Keratinocyte (primary cell): ENCODE measurements around the gene SLC17A2. TPM values are rescaled to one million over a fixed set of nuclear protein-coding genes. Genes with fewer than 3 reads are reported as not detected.

Experiments used
- DNase-seq: peaks from one replicate; pipeline ENCODE4 v3.0.0-alpha.2; 2011; ENCODE audit warnings: low read depth, missing footprints, low spot score
- FAIRE-seq: peaks from 2 replicates; lab custom pipeline; 2011; peaks lifted over from hg19 to GRCh38; lab: Jason Lieb, UNC
- H2AFZ ChIP-seq: 2 replicates; pipeline ENCODE4 v1.6.0; 2012; ENCODE audit warnings: low read length, control low read depth, inconsistent platforms; ENCODE audit not compliant: control insufficient read depth
- H3K27ac ChIP-seq: 2 replicates; pipeline ENCODE4 v1.5.1; 2011; ENCODE audit warnings: low read length; ENCODE audit not compliant: control insufficient read depth, insufficient read depth
- H3K27me3 ChIP-seq: 3 replicates; pipeline ENCODE4 v1.6.0; 2011; ENCODE audit warnings: low read length; ENCODE audit not compliant: control insufficient read depth, insufficient read depth; ENCODE audit errors: extremely low read depth
- H3K36me3 ChIP-seq, 2 experiments: 2 replicates in 1 of 2; 3 replicates in 1 of 2; pipeline ENCODE4 v1.5.1; 2011; ENCODE audit warnings: low read length in 2 of 2, mild to moderate bottlenecking in 1 of 2; ENCODE audit not compliant: control insufficient read depth in 2 of 2, insufficient read depth in 2 of 2; ENCODE audit errors: extremely low read depth in 1 of 2
- H3K4me1 ChIP-seq: 3 replicates; pipeline ENCODE4 v1.5.1; 2011; ENCODE audit warnings: low read length; ENCODE audit not compliant: control insufficient read depth, insufficient read depth; ENCODE audit errors: extremely low read depth
- H3K4me2 ChIP-seq: 3 replicates; pipeline ENCODE4 v1.6.0; 2011; ENCODE audit warnings: low read depth, low read length; ENCODE audit not compliant: control insufficient read depth, insufficient read depth; ENCODE audit errors: extremely low read depth
- H3K4me3 ChIP-seq, 3 experiments: fragments of 200-600 bp in 1 of 3; sonication (generic) in 1 of 3; 2 replicates in 2 of 3; 3 replicates in 1 of 3; pipeline ENCODE4 v1.5.1; 2011 to 2016; ENCODE audit warnings: low read length in 3 of 3, mild to moderate bottlenecking in 3 of 3, control low read depth in 2 of 3, inconsistent platforms in 1 of 3, low read depth in 1 of 3, mixed read lengths in 1 of 3, mixed run types in 1 of 3, moderate library complexity in 1 of 3; ENCODE audit not compliant: control insufficient read depth in 2 of 3, insufficient read depth in 2 of 3; ENCODE audit errors: extremely low read depth in 1 of 3
- H3K79me2 ChIP-seq: 2 replicates; pipeline ENCODE4 v1.6.0; 2012; ENCODE audit warnings: low read length; ENCODE audit not compliant: control insufficient read depth, insufficient read depth
- H3K9ac ChIP-seq: 3 replicates; pipeline ENCODE4 v1.6.0; 2011; ENCODE audit warnings: low read length; ENCODE audit not compliant: control insufficient read depth, insufficient read depth; ENCODE audit errors: extremely low read depth
- H3K9me1 ChIP-seq: 3 replicates; pipeline ENCODE4 v1.6.0; 2011; ENCODE audit warnings: low read length; ENCODE audit not compliant: control insufficient read depth, insufficient read depth; ENCODE audit errors: extremely low read depth
- H3K9me3 ChIP-seq: 2 replicates; pipeline ENCODE4 v1.5.1; 2012; ENCODE audit warnings: low read depth, low read length; ENCODE audit not compliant: control insufficient read depth
- H4K20me1 ChIP-seq: 3 replicates; pipeline ENCODE4 v1.6.0; 2011; ENCODE audit warnings: low read length; ENCODE audit not compliant: control insufficient read depth, insufficient read depth; ENCODE audit errors: extremely low read depth
- EZH2 ChIP-seq: IDR thresholded peaks from one replicate; pipeline ENCODE4 v1.6.1; 2012; ENCODE audit warnings: inconsistent platforms, mild to moderate bottlenecking, low read length, moderate library complexity
- dilution Hi-C: fragments of 300-500 bp; cut with MboI; formaldehyde crosslinking; loops from one replicate; pipeline ENCODE4 v1.7.0; 2020; ENCODE audit warnings: low sequenced_read_pairs; ENCODE audit not compliant: extremely low pct_ligation_motif_present
- polyA plus RNA-seq, 5 experiments: library from polyadenylated mRNA; depleted of rRNA in 3 of 5; stranded (reverse) in 3 of 5; stranded (forward) in 1 of 5; unstranded in 1 of 5; fragments of >200 nt; gene quantifications; 1 replicate in 1 of 5; 2 replicates in 3 of 5; 3 replicates in 1 of 5; pipeline versions ENCODE4 v1.2.1 to v1.2.3, GENCODE V29; 2011 to 2012; ENCODE audit warnings: missing spikeins in 2 of 5, low read depth in 1 of 5, low replicate concordance in 1 of 5
- TF ChIP-seq, protein P1 (sequence below), 3 experiments: IDR thresholded peaks in 1 of 3; conservative IDR thresholded peaks in 1 of 3; optimal IDR thresholded peaks in 1 of 3; 2 replicates in 2 of 3; 3 replicates in 1 of 3; pipeline versions ENCODE3 to v1.5.1; 2011; ENCODE audit warnings: low read length in 3 of 3, mild to moderate bottlenecking in 3 of 3, moderate library complexity in 2 of 3, control low read depth in 1 of 3, inconsistent platforms in 1 of 3; ENCODE audit not compliant: insufficient read depth in 2 of 3; ENCODE audit errors: extremely low read depth in 1 of 3

SLC17A2 gene
- polyA plus RNA-seq, 1 donor (not counting 4 experiments of a cell fraction or from before 2014, with no cell fraction given), result not detected

- Histone ChIP-seq H3K79me2 (no peaks in the 10 kb centered on the region), H3K27ac (no peak overlapping the region), H3K4me2 (no peak overlapping the region), H3K4me1 (no peaks in the 10 kb centered on the region), H3K27me3 (no peaks in the 10 kb centered on the region), H3K9me1 (no peaks in the 10 kb centered on the region), H4K20me1 (no peaks in the 10 kb centered on the region), H3K36me3 (no peaks in the 10 kb centered on the region), H2AFZ (no peak overlapping the region), H3K9ac (no peak overlapping the region), H3K4me3 (no peak overlapping the region), H3K9me3 (no peaks in the 10 kb centered on the region)
- dilution Hi-C loops, result no loop called here
- DNase-seq (no peak), FAIRE-seq (no peak)
- TF ChIP-seq, protein P1, sequence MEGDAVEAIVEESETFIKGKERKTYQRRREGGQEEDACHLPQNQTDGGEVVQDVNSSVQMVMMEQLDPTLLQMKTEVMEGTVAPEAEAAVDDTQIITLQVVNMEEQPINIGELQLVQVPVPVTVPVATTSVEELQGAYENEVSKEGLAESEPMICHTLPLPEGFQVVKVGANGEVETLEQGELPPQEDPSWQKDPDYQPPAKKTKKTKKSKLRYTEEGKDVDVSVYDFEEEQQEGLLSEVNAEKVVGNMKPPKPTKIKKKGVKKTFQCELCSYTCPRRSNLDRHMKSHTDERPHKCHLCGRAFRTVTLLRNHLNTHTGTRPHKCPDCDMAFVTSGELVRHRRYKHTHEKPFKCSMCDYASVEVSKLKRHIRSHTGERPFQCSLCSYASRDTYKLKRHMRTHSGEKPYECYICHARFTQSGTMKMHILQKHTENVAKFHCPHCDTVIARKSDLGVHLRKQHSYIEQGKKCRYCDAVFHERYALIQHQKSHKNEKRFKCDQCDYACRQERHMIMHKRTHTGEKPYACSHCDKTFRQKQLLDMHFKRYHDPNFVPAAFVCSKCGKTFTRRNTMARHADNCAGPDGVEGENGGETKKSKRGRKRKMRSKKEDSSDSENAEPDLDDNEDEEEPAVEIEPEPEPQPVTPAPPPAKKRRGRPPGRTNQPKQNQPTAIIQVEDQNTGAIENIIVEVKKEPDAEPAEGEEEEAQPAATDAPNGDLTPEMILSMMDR (optimal IDR thresholded peaks at IDR 0.05 in 1 of 3, IDR thresholded peaks at IDR 0.05 in 1 of 3, conservative IDR thresholded peaks at IDR 0.05 in 1 of 3; ENCODE audit: extremely low read depth in 1 of 3, insufficient read depth in 2 of 3, low read length in 3 of 3), result no peak
- no peak for TF ChIP-seq EZH2
Observed at GRCh38 chr6:25928562-25929324, 1.7 kb downstream of the SLC17A2 start.

- DNase-seq (no peak), FAIRE-seq (no peak)
- no peaks in the 10 kb centered on the region for H3K9me1 ChIP-seq
- no peaks in the 10 kb centered on the region for H3K27me3 ChIP-seq
- no peak overlapping the region for H3K4me2 ChIP-seq
- no peak overlapping the region for H3K4me3 ChIP-seq
- H3K4me1 ChIP-seq, result no peaks in the 10 kb centered on the region
- dilution Hi-C loops, result no loop called here
- no peak overlapping the region for H3K9ac ChIP-seq
- no peak overlapping the region for H3K27ac ChIP-seq
- H2AFZ ChIP-seq, result no peak overlapping the region
- no peaks in the 10 kb centered on the region for H4K20me1 ChIP-seq
- TF ChIP-seq EZH2, result no peak
- TF ChIP-seq, protein P1 (optimal IDR thresholded peaks at IDR 0.05 in 1 of 3, IDR thresholded peaks at IDR 0.05 in 1 of 3, conservative IDR thresholded peaks at IDR 0.05 in 1 of 3; ENCODE audit: extremely low read depth in 1 of 3, insufficient read depth in 2 of 3, low read length in 3 of 3), result no peak
- H3K9me3 ChIP-seq, result no peaks in the 10 kb centered on the region
- H3K79me2 ChIP-seq, result no peaks in the 10 kb centered on the region
- no peaks in the 10 kb centered on the region for H3K36me3 ChIP-seq
Observed at GRCh38 chr6:25927756-25928216, 2.7 kb downstream of the SLC17A2 start.
